Suprapubic skin (tissue), 3 donors: Measurements from ENCODE around the gene HTATIP2.

Source experiments
- POLR2AphosphoS5 ChIP-seq, 3 donors: sonication (generic); formaldehyde crosslinking; IDR thresholded peaks; one replicate each; pipeline ENCODE4 v1.6.1; 2017; ENCODE audit warnings: antibody characterized with exemption in 3 of 3
- TF ChIP-seq, protein P1 (sequence below), 2 donors: fragments of 200-600 bp in 1 of 2; fragments of 450-650 bp in 1 of 2; sonication (generic) in 1 of 2; IDR thresholded peaks; one replicate each; pipeline ENCODE4 v1.5.1; 2016 to 2019; ENCODE audit warnings: antibody characterized with exemption in 2 of 2, mild to moderate bottlenecking in 1 of 2, moderate library complexity in 1 of 2

DNA sequence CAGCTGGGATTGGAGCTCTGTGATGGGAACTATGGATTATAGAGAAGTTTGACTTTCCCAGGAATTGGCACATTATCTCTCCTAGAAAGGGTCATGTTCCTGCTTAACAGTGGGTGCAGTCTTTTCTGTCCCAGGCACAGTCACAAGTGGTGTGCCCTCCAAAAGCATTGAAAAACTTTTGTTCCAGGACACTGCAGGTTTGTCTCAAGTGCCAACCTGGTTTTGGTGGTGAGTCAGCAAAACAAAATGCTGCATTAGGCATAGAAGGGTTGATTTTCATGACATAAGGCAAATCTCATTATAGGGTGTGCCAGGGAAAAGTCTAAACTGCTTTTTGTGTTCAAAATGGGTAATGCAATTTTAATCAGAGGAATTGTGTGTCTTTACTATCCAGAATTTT is 4.9 kb downstream of the HTATIP2 start:
- TF ChIP-seq POLR2AphosphoS5 (IDR thresholded peaks at IDR 0.05) = no peak
- TF ChIP-seq, protein P1, sequence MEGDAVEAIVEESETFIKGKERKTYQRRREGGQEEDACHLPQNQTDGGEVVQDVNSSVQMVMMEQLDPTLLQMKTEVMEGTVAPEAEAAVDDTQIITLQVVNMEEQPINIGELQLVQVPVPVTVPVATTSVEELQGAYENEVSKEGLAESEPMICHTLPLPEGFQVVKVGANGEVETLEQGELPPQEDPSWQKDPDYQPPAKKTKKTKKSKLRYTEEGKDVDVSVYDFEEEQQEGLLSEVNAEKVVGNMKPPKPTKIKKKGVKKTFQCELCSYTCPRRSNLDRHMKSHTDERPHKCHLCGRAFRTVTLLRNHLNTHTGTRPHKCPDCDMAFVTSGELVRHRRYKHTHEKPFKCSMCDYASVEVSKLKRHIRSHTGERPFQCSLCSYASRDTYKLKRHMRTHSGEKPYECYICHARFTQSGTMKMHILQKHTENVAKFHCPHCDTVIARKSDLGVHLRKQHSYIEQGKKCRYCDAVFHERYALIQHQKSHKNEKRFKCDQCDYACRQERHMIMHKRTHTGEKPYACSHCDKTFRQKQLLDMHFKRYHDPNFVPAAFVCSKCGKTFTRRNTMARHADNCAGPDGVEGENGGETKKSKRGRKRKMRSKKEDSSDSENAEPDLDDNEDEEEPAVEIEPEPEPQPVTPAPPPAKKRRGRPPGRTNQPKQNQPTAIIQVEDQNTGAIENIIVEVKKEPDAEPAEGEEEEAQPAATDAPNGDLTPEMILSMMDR (IDR thresholded peaks at IDR 0.05) = no peak
